Measurements from ENCODE around the gene TRPC4AP.

DNA sequence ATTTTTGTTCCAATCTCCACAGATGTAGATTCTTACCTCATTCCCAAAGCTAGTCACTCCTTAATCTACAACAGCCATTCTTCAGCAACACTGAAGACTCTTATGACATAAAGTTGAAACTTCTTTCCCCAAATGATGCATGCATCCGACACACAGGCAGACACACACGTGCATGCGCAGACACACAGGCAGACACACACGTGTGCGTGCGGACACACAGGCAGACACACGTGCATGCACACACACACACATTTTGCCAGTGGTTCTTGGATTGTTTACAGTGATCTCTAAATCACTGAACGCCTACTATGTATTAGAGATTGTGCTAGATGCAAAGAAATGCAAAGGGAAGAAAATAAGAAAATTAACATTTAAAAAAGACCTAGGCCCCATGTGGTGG, 9.0 kb upstream of the TRPC4AP start:
- no peak for TF ChIP-seq CTCF (IDR thresholded peaks at IDR 0.05 in 2 of 3, conservative IDR thresholded peaks at IDR 0.05 in 1 of 3; ENCODE audit: borderline replicate concordance in 1 of 3, insufficient read depth in 1 of 3, low read depth in 2 of 3, low read length in 2 of 3)
- TF ChIP-seq REST (IDR thresholded peaks at IDR 0.05; ENCODE audit: low read depth) = no peak
- TF ChIP-seq EZH2 (IDR thresholded peaks at IDR 0.05) = no peak
